HG02759 (cell line): ENCODE results near the gene SCAMP4.

Source experiments
- ATAC-seq: cut with Tn5 transposase; IDR thresholded peaks from one replicate; pipeline ENCODE4 v1.9.1; 2021; ENCODE audit warnings: mild to moderate bottlenecking, moderate library complexity; ENCODE audit not compliant: unreplicated experiment

The SCAMP4 gene

GRCh38 chr19:1936916-1937610 is 31.9 kb downstream of the SCAMP4 start:
- ATAC-seq = no peak

- no peak for ATAC-seq
These were observed 32.9 kb downstream of the SCAMP4 start for GRCh38 chr19:1938071-1938470.

DNA sequence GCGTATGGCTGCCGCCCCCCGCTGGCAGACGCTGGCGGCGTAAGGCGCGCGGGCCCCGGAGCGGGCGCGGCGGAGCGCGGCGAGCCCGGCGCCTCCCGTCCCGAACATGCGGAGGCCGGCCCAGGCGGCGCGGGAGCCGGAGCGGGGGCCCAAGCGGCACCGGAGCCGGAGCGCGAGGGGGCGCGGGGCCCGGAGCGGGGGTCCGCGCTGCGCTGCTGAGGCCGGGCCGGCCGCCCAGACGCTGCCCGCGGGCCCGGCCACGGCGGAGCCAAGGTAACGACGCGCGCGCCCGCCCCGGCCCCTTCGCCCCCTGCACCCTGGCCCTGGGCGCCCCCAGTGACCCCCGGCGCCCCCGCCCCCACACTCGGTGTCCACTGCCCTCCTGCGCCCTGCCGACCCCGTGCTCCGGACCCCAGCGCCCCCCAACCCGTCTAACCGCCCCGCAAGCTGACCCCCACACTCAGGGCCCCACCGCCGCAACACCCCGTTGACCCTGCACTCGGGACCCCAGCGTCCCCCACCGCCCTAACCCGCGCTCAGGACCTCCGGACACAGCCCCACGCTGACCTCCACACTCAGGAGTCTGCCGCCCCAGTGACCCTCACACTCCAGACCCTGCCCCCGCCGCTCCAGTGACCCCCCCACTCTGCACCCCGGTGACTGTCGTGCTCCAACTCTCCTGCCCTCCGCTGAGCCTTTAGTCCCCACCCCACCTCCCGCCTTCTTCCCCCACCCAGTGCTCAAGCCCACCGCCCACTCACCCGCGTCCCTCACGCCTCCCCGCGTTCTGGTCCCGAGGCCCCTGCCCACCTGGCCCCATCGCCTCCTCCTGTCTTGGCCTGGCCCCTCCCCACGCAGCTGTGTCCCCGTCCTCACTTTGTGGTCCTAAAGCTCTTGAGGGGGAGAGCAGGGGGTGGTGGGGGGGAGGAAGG is 36.2 kb downstream of the SCAMP4 start, which contains the start of gene CSNK1G2:
TSS of gene CSNK1G2 (plus strand) at position 27 of the 932 bp plus-strand sequence. CDS start 28,601 bp downstream, outside the sequence.
- ATAC-seq = no peak

DNA sequence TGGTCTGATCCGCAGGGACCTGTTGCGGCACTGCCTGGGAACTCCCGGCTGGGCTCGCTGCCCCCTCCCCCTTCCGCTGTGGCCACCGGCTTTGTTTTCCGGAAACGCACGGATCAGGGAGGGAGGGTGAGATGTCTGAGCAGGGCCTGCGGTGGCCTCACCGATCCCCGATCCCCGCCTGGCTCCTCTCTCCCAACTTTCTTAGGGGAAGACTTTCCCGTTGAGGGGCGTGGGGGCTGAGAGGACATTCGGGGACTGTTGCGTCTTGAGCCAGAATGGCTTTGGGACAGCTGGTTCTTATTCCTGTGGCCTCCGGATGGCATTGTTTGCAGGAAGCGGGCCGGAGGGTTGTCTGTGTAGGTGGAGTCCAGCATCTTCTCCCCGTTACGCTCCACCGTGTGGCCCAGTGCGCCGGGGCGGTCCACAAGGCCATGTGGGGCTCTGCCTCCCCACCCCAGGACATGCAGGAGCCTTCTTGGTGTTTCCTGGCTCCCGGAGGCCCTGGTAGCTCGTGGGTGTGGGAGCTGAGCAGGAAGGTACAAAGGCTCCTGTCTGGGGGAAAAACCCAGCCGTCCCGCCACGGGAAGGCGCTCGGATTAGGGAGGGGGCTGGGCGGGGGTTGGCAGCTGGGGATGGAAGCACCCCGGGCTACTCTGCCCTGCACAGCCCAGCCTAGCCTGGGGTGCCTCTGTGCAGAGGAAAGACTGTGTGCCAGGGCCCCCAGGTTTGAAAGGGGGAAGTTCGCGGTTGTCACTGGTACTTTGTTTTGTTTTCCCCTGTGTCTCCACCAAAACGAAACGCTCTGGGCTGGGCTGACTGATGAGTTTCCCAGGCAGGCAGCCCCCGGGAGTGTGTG is 37.1 kb downstream of the SCAMP4 start:
- ATAC-seq = peak; percentile 27

DNA sequence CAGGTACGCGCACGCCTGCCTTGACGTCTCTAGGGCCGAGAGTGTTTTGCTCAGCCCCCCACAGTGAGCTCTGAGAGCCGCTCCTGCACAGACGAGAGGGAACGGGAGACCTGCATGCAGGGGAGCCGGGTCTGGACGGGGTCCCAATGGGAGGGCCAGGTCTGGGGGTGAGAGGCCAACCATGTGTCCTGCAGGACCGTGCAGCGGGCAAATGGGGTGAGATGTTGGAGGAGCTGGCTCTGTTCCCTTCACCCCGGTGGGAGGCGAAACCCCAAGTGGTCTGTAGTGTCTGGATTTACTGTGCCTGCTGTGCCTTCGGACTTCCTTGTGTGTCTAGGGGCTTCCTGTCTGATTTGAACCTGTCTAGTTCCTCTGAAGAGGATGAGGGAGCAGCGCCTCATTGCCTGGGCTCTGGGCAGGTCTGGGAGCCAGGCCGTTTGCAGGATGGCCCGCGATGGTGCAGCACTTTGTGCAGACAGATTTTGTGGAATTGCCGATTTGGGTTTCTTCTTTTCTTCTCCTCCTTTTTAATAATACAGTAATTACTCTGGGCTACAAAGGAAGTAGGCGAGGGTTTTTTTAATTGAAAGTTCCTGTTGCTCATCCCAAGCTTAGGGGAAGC is 37.8 kb downstream of the SCAMP4 start:
- no peak for ATAC-seq

GRCh38 chr19:1943661-1944087 is 38.5 kb downstream of the SCAMP4 start:
- no peak for ATAC-seq

- ATAC-seq = no peak
These were observed 39.1 kb downstream of the SCAMP4 start for GRCh38 chr19:1944088-1944915.

DNA sequence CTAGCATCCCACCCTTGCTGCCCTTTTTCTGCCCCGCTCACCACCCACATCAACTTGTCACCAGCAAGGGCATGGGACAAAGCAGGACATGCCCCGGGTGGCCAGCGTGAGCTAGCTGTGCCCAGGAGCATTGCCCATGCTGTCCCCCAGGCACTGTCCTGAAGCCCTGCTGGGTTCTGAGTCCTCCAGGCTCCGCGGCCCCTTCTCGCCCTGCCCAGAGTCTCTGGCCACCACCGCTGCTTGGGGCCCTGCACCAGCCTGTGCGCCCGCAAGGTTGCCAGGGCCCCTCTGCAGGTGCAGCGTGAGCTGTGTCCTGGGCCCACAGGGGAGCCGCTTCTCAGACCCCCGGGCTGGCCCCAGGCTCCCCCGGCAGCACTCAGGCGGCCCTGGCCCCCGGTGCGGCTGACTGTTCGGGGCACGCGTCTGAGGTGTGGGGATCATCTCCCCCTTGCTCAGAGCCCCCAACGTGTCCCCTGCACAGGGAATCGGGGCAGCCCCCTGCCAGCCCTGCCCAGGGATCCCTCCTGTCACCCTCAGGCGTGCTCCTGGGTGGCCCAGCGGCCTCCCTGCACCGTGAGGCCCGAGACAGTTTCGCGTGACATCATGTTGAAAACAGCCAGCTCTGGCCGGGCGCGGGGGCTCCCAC is 39.8 kb downstream of the SCAMP4 start:
- no peak for ATAC-seq

DNA sequence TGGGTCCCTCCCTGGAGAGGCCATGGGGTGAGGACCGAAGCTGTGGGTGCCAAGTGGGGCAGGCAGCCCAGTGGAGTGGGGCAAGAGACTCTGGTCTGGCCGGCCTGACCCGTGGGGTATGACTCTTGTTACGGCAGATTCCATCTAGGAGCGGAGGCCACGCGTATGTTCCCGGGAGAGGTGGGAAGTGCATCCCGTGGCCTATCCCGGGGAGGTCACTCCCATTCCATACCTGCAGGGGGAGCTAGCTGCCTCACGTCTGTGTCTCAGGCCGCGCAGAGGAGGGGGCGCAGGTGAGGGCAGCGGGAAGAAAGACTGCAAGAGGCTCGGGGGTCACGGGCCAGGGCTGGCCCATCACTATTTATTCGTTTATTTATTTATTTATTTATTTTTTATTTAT is 40.7 kb downstream of the SCAMP4 start:
- no peak for ATAC-seq

DNA sequence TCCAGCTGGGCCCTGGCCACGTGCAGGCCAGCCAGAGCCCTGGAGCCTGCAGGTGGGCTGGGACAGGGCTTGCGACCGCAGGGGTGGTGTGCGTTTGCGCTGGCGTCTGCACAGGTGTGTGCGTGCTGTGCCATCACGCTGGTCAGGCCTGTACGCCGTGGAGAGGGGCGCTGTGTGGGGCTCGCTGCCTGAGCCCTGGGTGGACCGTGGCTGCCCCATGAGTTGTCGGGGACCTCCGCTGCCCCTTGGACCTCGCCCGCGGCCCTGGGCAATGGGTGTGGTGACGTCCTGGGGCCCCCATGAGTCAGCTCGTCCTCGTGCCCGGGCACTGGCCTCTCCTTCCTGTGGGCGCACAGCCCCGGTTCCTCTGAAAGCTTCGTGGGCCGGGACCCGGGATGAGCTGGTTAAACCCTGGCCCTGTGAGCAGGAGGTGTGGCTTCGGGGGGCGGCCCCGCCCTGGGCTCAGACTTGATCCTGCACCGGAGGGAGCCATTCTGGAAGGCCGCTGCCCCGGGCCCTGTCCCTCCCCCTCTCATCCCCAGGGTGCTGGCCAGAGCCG is 42.5 kb downstream of the SCAMP4 start:
- no peak for ATAC-seq

DNA sequence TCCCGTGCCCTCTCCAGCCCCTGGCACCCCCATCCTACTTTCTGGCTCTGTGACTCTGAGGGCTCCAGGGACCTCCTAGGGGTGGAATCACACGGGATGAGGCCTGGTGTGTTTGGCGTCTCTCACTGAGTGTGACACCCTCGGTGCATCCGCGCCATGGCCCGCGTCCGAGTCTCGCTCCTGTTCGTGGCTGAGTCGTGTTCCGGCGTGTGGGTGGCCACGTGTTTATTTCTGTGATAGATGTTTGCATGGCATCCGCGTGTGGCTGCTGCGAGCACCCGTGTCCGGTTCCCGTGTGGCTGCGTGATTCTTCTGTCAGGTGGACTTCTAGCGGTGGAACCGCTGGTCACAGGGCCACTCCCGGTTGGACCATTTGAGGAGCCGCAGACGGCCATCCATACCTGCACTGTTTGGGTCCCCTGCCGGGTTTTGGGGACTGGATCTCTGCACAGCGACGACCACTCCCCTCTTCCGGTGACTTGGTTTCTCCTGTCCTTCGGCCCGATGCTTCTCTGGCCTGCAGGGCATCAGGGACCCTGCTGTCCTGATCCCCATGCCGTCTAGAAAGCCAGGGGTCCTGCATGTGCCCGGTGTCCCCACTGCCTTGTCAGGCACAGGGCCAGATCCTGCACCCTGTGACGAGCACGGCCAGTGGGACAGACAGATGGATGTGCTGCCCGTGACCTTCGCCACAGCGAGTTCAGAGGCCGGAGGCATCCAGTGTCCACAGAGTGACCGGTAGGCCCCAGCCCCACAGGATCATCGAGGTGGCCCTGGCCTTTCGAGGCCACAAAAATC is 44.3 kb downstream of the SCAMP4 start:
- no peak for ATAC-seq

GRCh38 chr19:1950640-1951039 is 45.4 kb downstream of the SCAMP4 start:
- ATAC-seq = no peak

- no peak for ATAC-seq
These were observed 47.4 kb downstream of the SCAMP4 start for GRCh38 chr19:1952635-1953034.

DNA sequence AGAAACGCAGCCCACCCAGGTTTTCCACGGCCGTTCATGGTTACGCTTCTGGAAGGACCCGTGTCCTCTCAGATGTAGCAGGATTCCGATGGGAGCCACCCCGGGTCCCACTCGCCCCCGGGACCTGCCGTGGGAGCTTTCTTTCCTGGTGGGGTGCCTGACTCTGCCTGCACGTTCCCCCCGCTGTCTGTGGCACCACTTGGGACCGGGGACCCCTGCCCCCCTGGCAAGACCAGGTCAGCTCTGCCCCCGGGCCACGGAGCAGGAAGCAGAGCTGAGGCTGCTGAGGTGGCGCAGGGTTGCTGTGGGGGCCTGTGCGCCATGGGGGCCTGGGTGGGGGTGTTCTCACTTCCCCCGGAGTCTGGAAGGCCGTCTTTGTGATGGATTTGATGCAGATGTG is 47.8 kb downstream of the SCAMP4 start:
- ATAC-seq = no peak

DNA sequence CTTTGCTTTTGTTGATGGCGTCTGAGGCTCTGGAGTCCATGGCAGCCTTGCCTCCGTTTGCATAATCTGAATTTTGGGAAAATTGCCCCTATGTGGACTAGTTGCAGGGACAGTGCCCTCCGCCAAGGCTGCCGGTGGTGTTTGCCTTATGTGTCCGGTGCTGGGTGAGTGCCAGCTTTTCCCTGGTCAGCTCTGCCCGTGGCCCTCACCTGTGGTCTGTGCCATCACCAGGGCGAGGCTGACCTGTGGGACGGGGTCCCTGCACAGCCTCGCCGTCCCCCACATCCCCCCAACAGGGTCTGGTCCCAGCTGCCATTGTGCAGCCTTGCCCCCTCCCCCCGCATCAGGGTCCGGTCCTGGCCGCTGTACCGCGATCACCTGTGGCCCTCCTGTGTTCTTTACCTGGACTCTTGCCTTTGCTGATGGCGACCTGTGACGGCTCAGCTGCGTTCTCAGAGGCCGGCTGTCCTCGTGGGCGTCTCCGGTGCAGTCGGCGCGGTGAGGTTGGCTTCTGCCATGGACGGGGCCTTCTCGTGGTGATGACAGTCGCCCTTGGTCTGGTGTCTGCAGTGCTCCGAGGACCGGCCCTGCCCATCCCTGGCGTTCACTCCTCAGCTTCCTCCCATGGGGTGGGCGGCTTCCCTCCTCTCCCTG is 48.4 kb downstream of the SCAMP4 start:
- ATAC-seq = no peak

- no peak for ATAC-seq
These were observed 49.3 kb downstream of the SCAMP4 start for GRCh38 chr19:1954532-1954933.
